ENCODE data around the gene SVEP1. TPM values are rescaled to one million over a fixed set of nuclear protein-coding genes. Genes with fewer than 3 reads are reported as not detected.

The SVEP1 gene
- total and polyA plus RNA-seq, 2 of the 13 experiments (the other 11 are each of a cell fraction or from before 2014, with no cell fraction given) = not detected

DNA sequence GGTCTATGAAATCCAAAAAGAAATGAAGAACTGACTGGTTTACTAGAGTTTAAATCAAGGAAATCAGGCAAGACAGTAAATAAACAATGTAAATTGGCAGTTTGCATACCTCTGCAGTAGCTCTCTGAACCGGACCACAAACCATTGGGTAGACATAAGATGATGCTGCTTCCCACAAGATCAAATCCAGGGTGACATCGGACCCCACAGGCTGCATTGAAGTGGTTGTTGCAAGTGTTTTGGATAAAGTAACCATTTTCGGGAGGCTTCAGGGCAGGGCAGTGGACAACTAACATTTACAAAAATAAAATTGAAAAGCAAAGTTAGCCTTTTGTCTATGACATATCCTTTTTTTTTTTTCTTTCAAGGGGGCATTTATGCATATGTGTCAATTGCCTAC is 66.7 kb downstream of the SVEP1 start:
- ChIA-PET POLR2A (no interaction called here), CTCF (ENCODE audit: low intra/inter-chr PET ratio, low total read pairs) (no interaction called here)
- Histone ChIP-seq H3K4me1 (ENCODE audit: insufficient read depth, low read length) (no peaks in the 10 kb centered on the region), H3K4me3 (replicated peaks in 1 of 3; ENCODE audit: insufficient read depth in 1 of 3, low read depth in 2 of 3, low read length in 3 of 3) (no peak overlapping the region), H3K36me3 (replicated peaks in 1 of 2; ENCODE audit: control insufficient read depth in 1 of 2, insufficient read depth in 2 of 2, low read length in 2 of 2) (no peaks in the 10 kb centered on the region), H2AFZ (ENCODE audit: low read length) (no peak overlapping the region), H3K27ac (ENCODE audit: extremely low read length, insufficient read depth, low read length) (no peak overlapping the region), H4K20me1 (ENCODE audit: insufficient read depth, low read length) (no peaks in the 10 kb centered on the region), H3K9ac (ENCODE audit: insufficient read depth, low read depth, low read length) (no peak overlapping the region), H3K27me3 (ENCODE audit: control insufficient read depth in 1 of 2, insufficient read depth in 2 of 2, low read length in 2 of 2) (peaks cover 0 to 18% of the 10 kb centered on the region in 2 experiments; a peak in 2 of 5 replicates), H3K4me2 (ENCODE audit: low read depth, low read length) (no peak overlapping the region), H3K9me3 (ENCODE audit: low read length) (no peaks in the 10 kb centered on the region), H3K79me2 (ENCODE audit: insufficient read depth, low read length) (no peaks in the 10 kb centered on the region)
- WGBS (ENCODE audit: low lambda C conversion rate) = 10% methylated on average over 3 of the region's 3 CpGs
- TF ChIP-seq ZBTB43 (CRISPR knock-in tag; conservative IDR thresholded peaks at IDR 0.05) (no peak), CHD2 (IDR thresholded peaks at IDR 0.05; ENCODE audit: low read depth, low read length) (no peak), NAIF1 (CRISPR knock-in tag; IDR thresholded peaks at IDR 0.05; ENCODE audit: borderline replicate concordance) (no peak), MYC (CRISPR knock-in tag; IDR thresholded peaks at IDR 0.05; ENCODE audit: borderline replicate concordance) (no peak), POLR2AphosphoS2 (IDR thresholded peaks at IDR 0.05; ENCODE audit: low read depth, low read length) (no peak), NFRKB (IDR thresholded peaks at IDR 0.05) (no peak), ZNF224 (CRISPR knock-in tag; IDR thresholded peaks at IDR 0.05) (no peak), MAZ (IDR thresholded peaks at IDR 0.05; ENCODE audit: borderline replicate concordance, low read depth, low read length) (no peak), MAZ (CRISPR knock-in tag; IDR thresholded peaks at IDR 0.05; ENCODE audit: low read depth) (no peak), RFXANK (CRISPR knock-in tag; IDR thresholded peaks at IDR 0.05) (no peak), ZNF674 (CRISPR knock-in tag; IDR thresholded peaks at IDR 0.05; ENCODE audit: low read depth) (no peak), ZBTB7A (CRISPR knock-in tag; IDR thresholded peaks at IDR 0.05) (no peak), MAF1 (CRISPR knock-in tag; IDR thresholded peaks at IDR 0.05; ENCODE audit: borderline replicate concordance) (no peak)
- TF ChIP-seq, protein P1, sequence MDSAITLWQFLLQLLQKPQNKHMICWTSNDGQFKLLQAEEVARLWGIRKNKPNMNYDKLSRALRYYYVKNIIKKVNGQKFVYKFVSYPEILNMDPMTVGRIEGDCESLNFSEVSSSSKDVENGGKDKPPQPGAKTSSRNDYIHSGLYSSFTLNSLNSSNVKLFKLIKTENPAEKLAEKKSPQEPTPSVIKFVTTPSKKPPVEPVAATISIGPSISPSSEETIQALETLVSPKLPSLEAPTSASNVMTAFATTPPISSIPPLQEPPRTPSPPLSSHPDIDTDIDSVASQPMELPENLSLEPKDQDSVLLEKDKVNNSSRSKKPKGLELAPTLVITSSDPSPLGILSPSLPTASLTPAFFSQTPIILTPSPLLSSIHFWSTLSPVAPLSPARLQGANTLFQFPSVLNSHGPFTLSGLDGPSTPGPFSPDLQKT (CRISPR knock-in tag; IDR thresholded peaks at IDR 0.05; ENCODE audit: borderline replicate concordance) = no peak
- TF ChIP-seq, protein P2, sequence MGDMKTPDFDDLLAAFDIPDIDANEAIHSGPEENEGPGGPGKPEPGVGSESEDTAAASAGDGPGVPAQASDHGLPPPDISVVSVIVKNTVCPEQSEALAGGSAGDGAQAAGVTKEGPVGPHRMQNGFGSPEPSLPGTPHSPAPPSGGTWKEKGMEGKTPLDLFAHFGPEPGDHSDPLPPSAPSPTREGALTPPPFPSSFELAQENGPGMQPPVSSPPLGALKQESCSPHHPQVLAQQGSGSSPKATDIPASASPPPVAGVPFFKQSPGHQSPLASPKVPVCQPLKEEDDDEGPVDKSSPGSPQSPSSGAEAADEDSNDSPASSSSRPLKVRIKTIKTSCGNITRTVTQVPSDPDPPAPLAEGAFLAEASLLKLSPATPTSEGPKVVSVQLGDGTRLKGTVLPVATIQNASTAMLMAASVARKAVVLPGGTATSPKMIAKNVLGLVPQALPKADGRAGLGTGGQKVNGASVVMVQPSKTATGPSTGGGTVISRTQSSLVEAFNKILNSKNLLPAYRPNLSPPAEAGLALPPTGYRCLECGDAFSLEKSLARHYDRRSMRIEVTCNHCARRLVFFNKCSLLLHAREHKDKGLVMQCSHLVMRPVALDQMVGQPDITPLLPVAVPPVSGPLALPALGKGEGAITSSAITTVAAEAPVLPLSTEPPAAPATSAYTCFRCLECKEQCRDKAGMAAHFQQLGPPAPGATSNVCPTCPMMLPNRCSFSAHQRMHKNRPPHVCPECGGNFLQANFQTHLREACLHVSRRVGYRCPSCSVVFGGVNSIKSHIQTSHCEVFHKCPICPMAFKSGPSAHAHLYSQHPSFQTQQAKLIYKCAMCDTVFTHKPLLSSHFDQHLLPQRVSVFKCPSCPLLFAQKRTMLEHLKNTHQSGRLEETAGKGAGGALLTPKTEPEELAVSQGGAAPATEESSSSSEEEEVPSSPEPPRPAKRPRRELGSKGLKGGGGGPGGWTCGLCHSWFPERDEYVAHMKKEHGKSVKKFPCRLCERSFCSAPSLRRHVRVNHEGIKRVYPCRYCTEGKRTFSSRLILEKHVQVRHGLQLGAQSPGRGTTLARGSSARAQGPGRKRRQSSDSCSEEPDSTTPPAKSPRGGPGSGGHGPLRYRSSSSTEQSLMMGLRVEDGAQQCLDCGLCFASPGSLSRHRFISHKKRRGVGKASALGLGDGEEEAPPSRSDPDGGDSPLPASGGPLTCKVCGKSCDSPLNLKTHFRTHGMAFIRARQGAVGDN (CRISPR knock-in tag; IDR thresholded peaks at IDR 0.05) = no peak
- no TSS peak for BruUV-seq (replicated peaks)
- in situ Hi-C loops (cut with HindIII; ENCODE audit: extremely low pct_ligation_motif_present, low pct_unique_long_range_greater_than_20kb) (no loop called here), intact Hi-C loops (cut with micrococcal nuclease; ENCODE audit: unreplicated experiment) (no loop called here)
- DNase-seq (ENCODE audit: low spot score) = no peak
- ATAC-seq = no peak
- no peak for FAIRE-seq

Measured in HepG2 (cell line).